ENCODE results near the gene NDUFA8. TPM values are rescaled to one million over a fixed set of nuclear protein-coding genes. Genes with fewer than 3 reads are reported as not detected.

NDUFA8 gene
- total RNA-seq, 4 donors from 2014 or later: 17.2 to 33.8 (median 28.9) TPM

GRCh38 chr9:122097679-122098315, 61.8 kb downstream of the NDUFA8 start:
- DNase-seq (ENCODE audit: low spot score in 2 of 2): no peak
- 58 to 66% methylated on average over 8 of the region's 8 CpGs for WGBS, 2 donors
- H3K4me3 ChIP-seq (ENCODE audit: low read depth, poor library complexity, severe bottlenecking): no peak overlapping the region
- TF ChIP-seq POLR2A (IDR thresholded peaks at IDR 0.05) (no peak), CTCF (IDR thresholded peaks at IDR 0.05) (no peak)
- intact Hi-C loops (cut with DNase I; ENCODE audit: low total_unique reads): no loop called here

- DNase-seq (ENCODE audit: low spot score in 2 of 2): peak in 1 of 2 donors; percentile 18
- no peak overlapping the region for H3K4me3 ChIP-seq (ENCODE audit: low read depth, poor library complexity, severe bottlenecking)
- intact Hi-C loops (cut with DNase I; ENCODE audit: low total_unique reads): no loop called here
- 77 to 83% methylated on average over 4 of the region's 4 CpGs for WGBS, 2 donors
- TF ChIP-seq CTCF (IDR thresholded peaks at IDR 0.05) (no peak), POLR2A (IDR thresholded peaks at IDR 0.05) (no peak)
These were observed 62.8 kb downstream of the NDUFA8 start for GRCh38 chr9:122096620-122097415.

GRCh38 chr9:122095010-122095767, 64.4 kb downstream of the NDUFA8 start:
- peak; percentile 34 to 87 for DNase-seq (ENCODE audit: low spot score in 2 of 2)
- TF ChIP-seq CTCF (IDR thresholded peaks at IDR 0.05): no peak
- no peak for TF ChIP-seq POLR2A (IDR thresholded peaks at IDR 0.05)
- intact Hi-C loops (cut with DNase I; ENCODE audit: low total_unique reads): no loop called here
- no peak overlapping the region for H3K4me3 ChIP-seq (ENCODE audit: low read depth, poor library complexity, severe bottlenecking)
- WGBS, 2 donors: 29 to 31% methylated on average over 14 of the region's 14 CpGs

Small RNA genes within 50 kb of the gene (microRNA-seq; reads per million reads assigned to microRNA genes)
- 0 reads per million in 2 donors for gene MIR4478 (ENCODE audit: borderline number of aligned reads in 1 of 2, borderline replicate concordance in 2 of 2)

Other genes with a start within 250 kb of the NDUFA8 start
- 10 to 100 TPM in 1 of 4 donors, 1 to 10 TPM in 3; 9.1 to 14.6 (median 9.7) TPM for gene TTLL11, start 66.5 kb downstream of the NDUFA8 start, total RNA-seq
- not detected for gene MORN5, start 129 bp upstream of the NDUFA8 start, total RNA-seq
- 1 to 10 TPM; 2.7 to 6.5 (median 4.4) TPM for gene LHX6, start 69.2 kb upstream of the NDUFA8 start, total RNA-seq
- 10 to 100 TPM; 10.3 to 11.8 (median 11.1) TPM for gene RBM18, start 105.1 kb upstream of the NDUFA8 start, total RNA-seq
- gene MRRF, start 105.1 kb upstream of the NDUFA8 start, total RNA-seq: 10 to 100 TPM; 30.8 to 56.3 (median 39.9) TPM
- 100 to 1,000 TPM in 1 of 4 donors, 10 to 100 TPM in 3; 62.9 to 110 (median 84.8) TPM for gene PTGS1, start 211.2 kb upstream of the NDUFA8 start, total RNA-seq

Data from lower leg skin (tissue), 4 donors.